Prostate gland (tissue), 2 donors: ENCODE results near the gene LSM4.

Source experiments
- POLR2A ChIP-seq: fragments of 450-650 bp; IDR thresholded peaks from one replicate; pipeline ENCODE4 v1.6.1; 2016; ENCODE audit warnings: antibody characterized with exemption, mild to moderate bottlenecking
- POLR2AphosphoS5 ChIP-seq: sonication (generic); formaldehyde crosslinking; IDR thresholded peaks from one replicate; pipeline ENCODE4 v1.6.1; 2017; ENCODE audit warnings: antibody characterized with exemption
- TF ChIP-seq, protein P1 (sequence below), 4 experiments: fragments of 200-600 bp in 2 of 4; fragments of 450-650 bp in 2 of 4; sonication (generic) in 2 of 4; IDR thresholded peaks; 1 replicate in 3 of 4; 2 replicates in 1 of 4; pipeline ENCODE4 v1.5.1; 2016 to 2019; ENCODE audit warnings: antibody characterized with exemption in 4 of 4, mild to moderate bottlenecking in 2 of 4, moderate library complexity in 2 of 4

DNA sequence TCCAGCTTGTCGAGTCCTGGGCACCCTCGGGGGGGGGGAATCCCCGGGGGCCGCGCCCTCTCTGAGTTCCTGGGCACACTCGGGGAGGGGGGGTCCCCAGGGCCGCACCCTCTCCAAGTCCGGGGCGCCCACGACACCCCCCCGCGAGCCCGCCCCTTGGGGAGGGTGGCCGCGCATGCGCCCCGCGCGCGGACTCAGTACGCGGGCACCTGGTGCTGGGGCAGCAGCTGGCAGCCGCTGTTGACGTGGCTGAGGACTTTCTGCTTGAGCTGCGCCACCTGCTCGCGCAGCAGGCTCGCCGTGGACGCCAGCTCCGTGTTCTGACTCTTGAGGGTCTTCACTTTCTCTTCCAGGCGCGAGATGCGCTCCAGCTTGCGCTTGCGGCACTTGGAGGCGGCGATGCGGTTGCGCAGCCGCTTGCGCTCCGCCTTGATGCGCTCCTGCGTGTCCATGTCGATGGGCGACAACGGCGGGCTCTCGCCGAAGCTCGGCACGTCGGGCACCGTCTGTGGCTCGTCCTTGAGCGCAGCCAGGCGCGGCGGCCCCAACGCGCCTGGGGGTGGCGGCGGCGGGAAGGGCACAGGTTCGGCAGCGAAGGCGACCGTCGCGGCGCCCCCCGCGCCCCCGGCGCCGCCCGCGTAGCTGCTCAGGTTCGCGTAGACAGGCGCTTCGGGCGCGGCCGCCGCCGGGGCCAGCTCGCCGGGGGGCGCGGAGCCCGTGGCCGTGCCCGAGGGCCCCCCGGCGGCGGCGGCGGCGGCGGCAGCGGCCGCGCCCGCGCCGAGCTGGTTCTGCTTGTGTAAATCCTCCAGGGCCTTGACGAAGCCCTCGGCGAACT is 42.4 kb downstream of the LSM4 start:
- peak; percentile 97 for TF ChIP-seq POLR2A
- TF ChIP-seq, protein P1, sequence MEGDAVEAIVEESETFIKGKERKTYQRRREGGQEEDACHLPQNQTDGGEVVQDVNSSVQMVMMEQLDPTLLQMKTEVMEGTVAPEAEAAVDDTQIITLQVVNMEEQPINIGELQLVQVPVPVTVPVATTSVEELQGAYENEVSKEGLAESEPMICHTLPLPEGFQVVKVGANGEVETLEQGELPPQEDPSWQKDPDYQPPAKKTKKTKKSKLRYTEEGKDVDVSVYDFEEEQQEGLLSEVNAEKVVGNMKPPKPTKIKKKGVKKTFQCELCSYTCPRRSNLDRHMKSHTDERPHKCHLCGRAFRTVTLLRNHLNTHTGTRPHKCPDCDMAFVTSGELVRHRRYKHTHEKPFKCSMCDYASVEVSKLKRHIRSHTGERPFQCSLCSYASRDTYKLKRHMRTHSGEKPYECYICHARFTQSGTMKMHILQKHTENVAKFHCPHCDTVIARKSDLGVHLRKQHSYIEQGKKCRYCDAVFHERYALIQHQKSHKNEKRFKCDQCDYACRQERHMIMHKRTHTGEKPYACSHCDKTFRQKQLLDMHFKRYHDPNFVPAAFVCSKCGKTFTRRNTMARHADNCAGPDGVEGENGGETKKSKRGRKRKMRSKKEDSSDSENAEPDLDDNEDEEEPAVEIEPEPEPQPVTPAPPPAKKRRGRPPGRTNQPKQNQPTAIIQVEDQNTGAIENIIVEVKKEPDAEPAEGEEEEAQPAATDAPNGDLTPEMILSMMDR (IDR thresholded peaks at IDR 0.05) = peak in 2 of 4 experiments; percentile 7 to 17
- TF ChIP-seq POLR2AphosphoS5 = peak; percentile 96
